Coronary artery (tissue), 2 donors: ENCODE measurements around the gene SLX9.

Experiments
- DNase-seq: peaks from one replicate; pipeline ENCODE4 v3.0.0-alpha.2; 2017; ENCODE audit warnings: low spot score
- H3K27ac ChIP-seq, 2 donors: fragments of 200-600 bp; sonication (generic); one replicate each; pipeline ENCODE4 v1.5.1; 2016 to 2019
- H3K4me3 ChIP-seq: fragments of 200-600 bp; sonication (generic); 2 replicates; pipeline ENCODE4 v1.5.1; 2016; ENCODE audit warnings: mild to moderate bottlenecking, moderate library complexity
- CTCF ChIP-seq: fragments of 200-600 bp; sonication (generic); IDR thresholded peaks from one replicate; pipeline ENCODE4 v1.5.1; 2019; ENCODE audit warnings: antibody characterized with exemption

The SLX9 gene

GRCh38 chr21:44939532-44940115, at the start of gene SLX9:
Gene SLX9 (plus strand): TSS chr21:44940029. CDS start chr21:44940058, 29 bp downstream.
- no peak for TF ChIP-seq CTCF
- Histone ChIP-seq H3K4me3 (peak within 1 kb of the TSS; percentile 81), H3K27ac (peak within 1 kb of the TSS; percentile 24 to 28)
- DNase-seq = no peak

- DNase-seq = no peak
- Histone ChIP-seq H3K27ac (no peak overlapping the region), H3K4me3 (no peak overlapping the region)
- TF ChIP-seq CTCF = no peak
Observed at GRCh38 chr21:44890338-44890931, 49.4 kb upstream of the SLX9 start.

- DNase-seq = no peak
- Histone ChIP-seq H3K27ac (no peak overlapping the region), H3K4me3 (no peak overlapping the region)
- no peak for TF ChIP-seq CTCF
Observed at GRCh38 chr21:44890961-44891541, 48.8 kb upstream of the SLX9 start.

- Histone ChIP-seq H3K4me3 (no peak overlapping the region), H3K27ac (no peak overlapping the region)
- TF ChIP-seq CTCF = no peak
- DNase-seq = no peak
Observed at GRCh38 chr21:44891631-44892031, 48.2 kb upstream of the SLX9 start.

GRCh38 chr21:44892095-44892494, 47.7 kb upstream of the SLX9 start:
- no peak for DNase-seq
- H3K27ac ChIP-seq = no peak overlapping the region
- TF ChIP-seq CTCF = no peak

GRCh38 chr21:44892536-44893277, 47.1 kb upstream of the SLX9 start:
- Histone ChIP-seq H3K27ac (no peak overlapping the region), H3K4me3 (no peak overlapping the region)
- DNase-seq = no peak
- TF ChIP-seq CTCF = peak; percentile 66

More at GRCh38 chr21:44892095-44892494, 47.7 kb upstream of the SLX9 start:
- H3K4me3 ChIP-seq = no peak overlapping the region
